K562 (cell line): ENCODE measurements around the gene PRAMEF18. TPM values are rescaled to one million over a fixed set of nuclear protein-coding genes. Genes with fewer than 3 reads are reported as not detected.
"Not testable (repeated sequence)": the region's sequence is repeated elsewhere in the genome, so short reads cannot be mapped to it uniquely, and the experiment has no call there.

Experiments used
- ATAC-seq: fragments of 200-7000 bp; cut with Tn5 transposase; 3 replicates; pipeline ENCODE4 v1.9.1; 2020; ENCODE audit warnings: moderate library complexity
- BruUV-seq: library from RNA; stranded (reverse); fragments of 400-500 nt; replicated peaks from 2 replicates; lab custom pipeline; 2021; lab: Mats Ljungman, UMichigan
- CTCF ChIA-PET: fragments of 300-600 bp; formaldehyde crosslinking; extraction: SDS; loops from one replicate; lab custom pipeline; 2021; ENCODE audit warnings: low intra/inter-chr PET ratio; lab: Yijun Ruan, JAX
- POLR2A ChIA-PET: fragments of 300-600, 350-650 bp; sonication (Branson Sonifier 250); formaldehyde crosslinking; extraction: SDS; loops from one replicate; lab custom pipeline; 2021; ENCODE audit warnings: antibody characterized with exemption, inconsistent platforms; lab: Yijun Ruan, JAX
- DNase-seq, 4 experiments: peaks; one replicate each; pipeline versions ENCODE4 v3.0.0 to v3.0.0-alpha.2; 2011 to 2018; ENCODE audit warnings: low spot score in 3 of 4, mixed read lengths in 3 of 4; ENCODE audit errors: extremely low read depth in 1 of 4
- FAIRE-seq: peaks from 2 replicates; lab custom pipeline; 2011; peaks lifted over from hg19 to GRCh38; lab: Jason Lieb, UNC
- H2AFZ ChIP-seq: 2 replicates; pipeline ENCODE4 v1.6.0; 2011; ENCODE audit warnings: low read depth, low read length, control low read depth, inconsistent platforms
- H3K27ac ChIP-seq: fragments of 200-600 bp; 3 replicates; pipeline ENCODE4 v1.8.0; 2011; ENCODE audit warnings: low read depth, mild to moderate bottlenecking, control low read depth, inconsistent platforms, low read length, moderate library complexity, mixed read lengths; ENCODE audit errors: extremely low read depth
- H3K27me3 ChIP-seq, 2 experiments: fragments of 300-600 bp in 1 of 2; 2 replicates in 1 of 2; 3 replicates in 1 of 2; pipeline versions ENCODE4 v1.6.0 to v1.8.0; 2011; ENCODE audit warnings: inconsistent platforms in 2 of 2, low read length in 2 of 2, mild to moderate bottlenecking in 1 of 2, mixed read lengths in 1 of 2, moderate library complexity in 1 of 2; ENCODE audit not compliant: control insufficient read depth in 2 of 2, insufficient read depth in 2 of 2
- H3K36me3 ChIP-seq: fragments of 300-600 bp; 3 replicates; pipeline ENCODE4 v1.8.0; 2011; ENCODE audit warnings: mild to moderate bottlenecking, low read length, inconsistent platforms; ENCODE audit not compliant: control insufficient read depth, insufficient read depth
- H3K4me1 ChIP-seq, 2 experiments: fragments of 200-600 bp in 1 of 2; replicated peaks in 1 of 2; 2 replicates in 1 of 2; 3 replicates in 1 of 2; pipeline versions ENCODE4 v1.5.1 to v1.8.0; 2011; ENCODE audit warnings: inconsistent platforms in 2 of 2, low read length in 2 of 2, mild to moderate bottlenecking in 1 of 2, mixed read lengths in 1 of 2, moderate library complexity in 1 of 2; ENCODE audit not compliant: control insufficient read depth in 2 of 2, insufficient read depth in 2 of 2
- H3K4me2 ChIP-seq: 2 replicates; pipeline ENCODE4 v1.6.1; 2011; ENCODE audit warnings: low read length, control low read depth, inconsistent platforms, mixed read lengths; ENCODE audit not compliant: insufficient read depth
- H3K4me3 ChIP-seq: fragments of 200-600 bp; sonication (generic), shearing (Covaris generic); 2 replicates; pipeline ENCODE4 v1.5.1; 2016; ENCODE audit warnings: control low read depth, inconsistent platforms
- H3K79me2 ChIP-seq: fragments of 200-600 bp; 3 replicates; pipeline ENCODE4 v1.8.0; 2011; ENCODE audit warnings: low read length, inconsistent platforms; ENCODE audit not compliant: control insufficient read depth, insufficient read depth
- H3K9ac ChIP-seq, 2 experiments: 2 replicates each; pipeline versions ENCODE4 v1.6.0 to v1.6.1; 2011; ENCODE audit warnings: low read depth in 2 of 2, low read length in 2 of 2, control low read depth in 1 of 2, inconsistent platforms in 1 of 2, mild to moderate bottlenecking in 1 of 2, mixed read lengths in 1 of 2; ENCODE audit not compliant: insufficient read depth in 1 of 2
- H3K9me1 ChIP-seq: one replicate; pipeline ENCODE4 v1.6.0; 2011; ENCODE audit warnings: inconsistent platforms, mild to moderate bottlenecking, low read length, moderate library complexity; ENCODE audit not compliant: control insufficient read depth, insufficient read depth
- H3K9me3 ChIP-seq: replicated peaks from 2 replicates; pipeline ENCODE4 v1.5.1; 2011; ENCODE audit warnings: low read depth, low read length, inconsistent platforms; ENCODE audit not compliant: control insufficient read depth, insufficient read depth
- H4K20me1 ChIP-seq: replicated peaks from 2 replicates; pipeline ENCODE4 v1.6.1; 2011; ENCODE audit warnings: low read length, inconsistent platforms, mixed read lengths; ENCODE audit not compliant: control insufficient read depth, insufficient read depth
- CBFA2T2 ChIP-seq: fragments of 450-650 bp; conservative IDR thresholded peaks from 2 replicates; pipeline ENCODE4 v1.6.1; 2017; ENCODE audit warnings: mild to moderate bottlenecking
- CBX3 ChIP-seq, 2 experiments: IDR thresholded peaks; 1 replicate in 1 of 2; 2 replicates in 1 of 2; pipeline ENCODE4 v1.6.1; 2012; ENCODE audit warnings: inconsistent platforms in 2 of 2, low read length in 2 of 2, borderline replicate concordance in 1 of 2, control low read depth in 1 of 2
- CHCHD3 ChIP-seq: fragments of 250-450 bp; sonication (Bioruptor Pico); IDR thresholded peaks from 2 replicates; pipeline ENCODE4 v2.1.2; 2022; ENCODE audit warnings: mild to moderate bottlenecking
- CREBBP ChIP-seq: IDR thresholded peaks from one replicate; pipeline ENCODE4 v1.6.1; 2012; ENCODE audit warnings: low read depth, mild to moderate bottlenecking, control low read depth, inconsistent platforms, low read length
- FOXK1 ChIP-seq: sonication (generic); formaldehyde crosslinking; IDR thresholded peaks from 2 replicates; pipeline ENCODE4 v1.8.0; 2022; ENCODE audit warnings: missing genetic modification reagents, mild to moderate bottlenecking, borderline replicate concordance
- LEF1 ChIP-seq: fragments of 450-650 bp; IDR thresholded peaks from 2 replicates; pipeline ENCODE4 v1.6.1; 2016; ENCODE audit warnings: mild to moderate bottlenecking
- SRSF1 ChIP-seq: fragments of 200-400 bp; formaldehyde crosslinking; IDR thresholded peaks from 2 replicates; pipeline ENCODE4 v1.6.1; 2017; ENCODE audit warnings: mild to moderate bottlenecking, low read depth, low read length, moderate library complexity
- TBL1XR1 ChIP-seq, 2 experiments: IDR thresholded peaks; 2 replicates each; pipeline ENCODE4 v1.6.1; 2012; ENCODE audit warnings: improper control_type of control experiment in 2 of 2, low read length in 2 of 2, mild to moderate bottlenecking in 1 of 2
- WGBS: fragments of 100-300 bp; shearing (Covaris generic); methylation state at CpG from one replicate; pipeline ENCODE4 v1.1.6; 2016; ENCODE audit warnings: low coverage, mixed read lengths; ENCODE audit not compliant: insufficient coverage; ENCODE audit errors: missing lambda C conversion rate; 5-methylcytosine and 5-hydroxymethylcytosine counted together
- in situ Hi-C: fragments of 300-500 bp; cut with MboI; formaldehyde crosslinking; loops from 4 replicates; pipeline ENCODE4 v1.15.0; 2018; ENCODE audit warnings: inconsistent platforms, mixed read lengths
- intact Hi-C: fragments of 100-400 bp; cut with micrococcal nuclease; formaldehyde crosslinking; loops from 2 replicates; pipeline ENCODE4 v1.14.2; 2022
- polyA plus RNA-seq, 8 experiments: library from polyadenylated mRNA; depleted of rRNA in 4 of 8; stranded (reverse) in 5 of 8; unstranded in 3 of 8; fragments of >200 nt; fragmentation: Nextera tagmentation in 2 of 8; fragmentation: Illumina TruSeq in 1 of 8; extraction: Ambion mirVana in 2 of 8; extraction: Trizol in 1 of 8; gene quantifications; 2 replicates each; pipeline versions ENCODE4 v1.2.1 to v1.2.3, GENCODE V29; 2011 to 2014; ENCODE audit warnings: inconsistent platforms in 1 of 8, missing spikeins in 1 of 8
- total RNA-seq, 7 experiments: library from RNA; depleted of rRNA in 6 of 7; stranded (reverse); fragments of >200 nt in 6 of 7; fragmentation: Illumina TruSeq in 2 of 7; extraction: Trizol in 2 of 7; gene quantifications; 2 replicates each; pipeline versions ENCODE4 v1.2.1 to v1.2.3, GENCODE V29; 2011 to 2021; ENCODE audit warnings: low replicate concordance in 1 of 7
- TF ChIP-seq, protein P1 (sequence below): IDR thresholded peaks from 3 replicates; pipeline ENCODE4 v1.6.1; 2011; ENCODE audit warnings: borderline replicate concordance, mild to moderate bottlenecking; ENCODE audit not compliant: insufficient read length, insufficient read depth
- TF ChIP-seq, protein P2 (sequence below): sonication (generic); formaldehyde crosslinking; IDR thresholded peaks from 2 replicates; pipeline ENCODE4 v1.8.1; 2023; ENCODE audit warnings: mild to moderate bottlenecking, missing genetic modification reagents

The PRAMEF18 gene
- total and polyA plus RNA-seq, 9 of the 15 experiments (the other 6 are each of a cell fraction or from before 2014, with no cell fraction given), result not detected

DNA sequence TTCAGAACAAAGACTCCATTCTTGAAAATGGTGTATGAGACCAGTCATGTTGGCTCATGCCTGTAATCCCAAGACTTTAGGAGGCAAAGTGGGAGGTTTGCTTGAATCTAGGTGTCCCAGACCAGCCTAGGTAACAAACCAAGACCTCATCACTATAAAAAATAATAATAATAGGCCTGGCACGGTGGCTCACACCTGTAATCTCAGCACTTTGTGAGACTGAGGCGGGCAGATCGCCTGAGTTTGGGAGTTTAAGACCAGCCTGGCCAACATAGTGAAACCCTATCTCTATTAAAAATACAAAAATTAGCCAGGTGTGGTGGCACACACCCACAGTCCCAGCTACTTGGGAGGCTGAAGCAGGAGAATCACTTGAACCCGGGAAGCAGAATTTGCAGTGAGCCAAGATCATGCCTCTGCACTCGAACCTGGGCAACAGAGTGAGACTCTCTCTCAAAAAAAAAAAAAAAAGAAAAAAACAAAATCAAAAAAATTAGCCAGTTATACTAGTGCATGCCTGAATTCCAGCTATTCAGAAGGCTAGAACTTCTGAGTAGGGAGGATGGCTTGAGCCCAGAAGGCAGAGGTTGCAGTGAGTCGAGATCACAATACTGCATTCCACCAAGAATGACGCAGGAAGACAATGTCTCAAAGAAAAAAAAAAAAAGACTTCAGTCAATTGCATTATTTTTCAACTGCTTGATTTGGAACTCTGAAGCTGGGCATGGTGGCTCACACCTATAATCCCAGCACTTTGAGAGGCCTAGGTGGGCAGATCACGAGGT, 1.5 kb upstream of the PRAMEF18 start:
- H3K9ac ChIP-seq, DNase-seq, H3K4me1 ChIP-seq, H3K27me3 ChIP-seq, H3K4me3 ChIP-seq, H3K4me2 ChIP-seq, intact Hi-C loops, H2AFZ ChIP-seq, H3K9me1 ChIP-seq, H3K9me3 ChIP-seq, H3K36me3 ChIP-seq, POLR2A ChIA-PET, H3K27ac ChIP-seq, BruUV-seq, H3K79me2 ChIP-seq, H4K20me1 ChIP-seq, FAIRE-seq, ATAC-seq: not testable (repeated sequence)
- 7% methylated on average over 8 of the region's 8 CpGs for WGBS
- CTCF ChIA-PET, result interaction anchor here (0.6 kb wide), 1 partner anchor 559 kb away, joined by 5 read pairs; no protein-coding TSS in a partner anchor
- in situ Hi-C loops, result loop anchor here (5.0 to 25.0 kb wide), 2 partner anchors 115 to 220 kb away; partner anchors contain the start of gene HNRNPCL2

DNA sequence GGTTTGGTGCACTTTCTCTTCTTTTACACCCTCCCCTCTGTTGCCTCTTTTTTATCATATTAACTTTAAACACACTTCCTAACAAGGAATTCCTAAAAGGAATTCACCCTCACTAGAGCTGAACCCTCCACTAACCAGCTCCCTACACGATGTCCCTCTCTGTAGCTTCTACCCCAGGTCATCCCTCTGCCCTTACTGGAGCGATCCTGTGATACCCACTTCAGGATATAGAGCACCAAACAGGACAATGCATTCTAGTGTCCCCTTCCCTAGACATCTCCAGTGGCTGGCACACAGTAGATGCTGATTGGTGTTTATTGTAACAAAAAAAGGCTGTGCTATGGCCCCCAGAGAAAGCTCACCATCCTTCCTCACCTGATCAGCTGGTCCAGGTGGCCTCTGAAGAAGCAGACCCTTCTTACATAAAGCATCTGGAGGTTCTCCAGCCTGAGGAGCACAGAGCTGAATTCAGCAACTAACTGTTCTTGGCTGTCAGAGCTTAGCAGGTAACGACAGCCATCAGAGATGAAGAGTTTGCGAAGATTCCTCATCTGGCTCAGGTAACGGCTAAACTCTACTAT, 1.4 kb downstream of the PRAMEF18 start:
- no peak overlapping the region for H3K4me3 ChIP-seq
- no peak for FAIRE-seq
- no TSS peak for BruUV-seq
- TF ChIP-seq SRSF1 (no peak), CBFA2T2 (no peak), FOXK1 (CRISPR knock-in tag) (no peak), TBL1XR1 (IDR thresholded peaks at IDR 0.05; ENCODE audit: low read length in 2 of 2) (no peak), CHCHD3 (no peak), CREBBP (no peak), LEF1 (no peak), CBX3 (IDR thresholded peaks at IDR 0.05; ENCODE audit: borderline replicate concordance in 1 of 2, low read length in 2 of 2) (no peak)
- TF ChIP-seq, protein P1, sequence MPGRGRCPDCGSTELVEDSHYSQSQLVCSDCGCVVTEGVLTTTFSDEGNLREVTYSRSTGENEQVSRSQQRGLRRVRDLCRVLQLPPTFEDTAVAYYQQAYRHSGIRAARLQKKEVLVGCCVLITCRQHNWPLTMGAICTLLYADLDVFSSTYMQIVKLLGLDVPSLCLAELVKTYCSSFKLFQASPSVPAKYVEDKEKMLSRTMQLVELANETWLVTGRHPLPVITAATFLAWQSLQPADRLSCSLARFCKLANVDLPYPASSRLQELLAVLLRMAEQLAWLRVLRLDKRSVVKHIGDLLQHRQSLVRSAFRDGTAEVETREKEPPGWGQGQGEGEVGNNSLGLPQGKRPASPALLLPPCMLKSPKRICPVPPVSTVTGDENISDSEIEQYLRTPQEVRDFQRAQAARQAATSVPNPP, result no peak
- TF ChIP-seq, protein P2, sequence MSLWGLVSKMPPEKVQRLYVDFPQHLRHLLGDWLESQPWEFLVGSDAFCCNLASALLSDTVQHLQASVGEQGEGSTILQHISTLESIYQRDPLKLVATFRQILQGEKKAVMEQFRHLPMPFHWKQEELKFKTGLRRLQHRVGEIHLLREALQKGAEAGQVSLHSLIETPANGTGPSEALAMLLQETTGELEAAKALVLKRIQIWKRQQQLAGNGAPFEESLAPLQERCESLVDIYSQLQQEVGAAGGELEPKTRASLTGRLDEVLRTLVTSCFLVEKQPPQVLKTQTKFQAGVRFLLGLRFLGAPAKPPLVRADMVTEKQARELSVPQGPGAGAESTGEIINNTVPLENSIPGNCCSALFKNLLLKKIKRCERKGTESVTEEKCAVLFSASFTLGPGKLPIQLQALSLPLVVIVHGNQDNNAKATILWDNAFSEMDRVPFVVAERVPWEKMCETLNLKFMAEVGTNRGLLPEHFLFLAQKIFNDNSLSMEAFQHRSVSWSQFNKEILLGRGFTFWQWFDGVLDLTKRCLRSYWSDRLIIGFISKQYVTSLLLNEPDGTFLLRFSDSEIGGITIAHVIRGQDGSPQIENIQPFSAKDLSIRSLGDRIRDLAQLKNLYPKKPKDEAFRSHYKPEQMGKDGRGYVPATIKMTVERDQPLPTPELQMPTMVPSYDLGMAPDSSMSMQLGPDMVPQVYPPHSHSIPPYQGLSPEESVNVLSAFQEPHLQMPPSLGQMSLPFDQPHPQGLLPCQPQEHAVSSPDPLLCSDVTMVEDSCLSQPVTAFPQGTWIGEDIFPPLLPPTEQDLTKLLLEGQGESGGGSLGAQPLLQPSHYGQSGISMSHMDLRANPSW (CRISPR knock-in tag), result no peak

More for the DNA sequence above, 1.4 kb downstream of the PRAMEF18 start:
- CTCF ChIA-PET, result no interaction called here
- Histone ChIP-seq H3K4me2 (no peak overlapping the region), H3K9me1 (no peaks in the 10 kb centered on the region), H2AFZ (no peak overlapping the region), H3K4me1 (no peaks in the 10 kb centered on the region), H3K9ac (no peak overlapping the region), H3K27me3 (no peaks in the 10 kb centered on the region), H3K36me3 (no peaks in the 10 kb centered on the region), H3K27ac (no peak overlapping the region), H3K9me3 (no peaks in the 10 kb centered on the region), H3K79me2 (no peaks in the 10 kb centered on the region), H4K20me1 (no peaks in the 10 kb centered on the region)
- DNase-seq (no peak), ATAC-seq (no peak)
- in situ Hi-C loops, result loop anchor here (5.0 to 25.0 kb wide), 2 partner anchors 112 to 217 kb away; partner anchors contain the start of gene HNRNPCL2
- POLR2A ChIA-PET, result no interaction called here
- under 1% methylated on average over 5 of the region's 5 CpGs for WGBS
- intact Hi-C loops, result no loop called here
